ENCODE results near the gene VWA8.

DNA sequence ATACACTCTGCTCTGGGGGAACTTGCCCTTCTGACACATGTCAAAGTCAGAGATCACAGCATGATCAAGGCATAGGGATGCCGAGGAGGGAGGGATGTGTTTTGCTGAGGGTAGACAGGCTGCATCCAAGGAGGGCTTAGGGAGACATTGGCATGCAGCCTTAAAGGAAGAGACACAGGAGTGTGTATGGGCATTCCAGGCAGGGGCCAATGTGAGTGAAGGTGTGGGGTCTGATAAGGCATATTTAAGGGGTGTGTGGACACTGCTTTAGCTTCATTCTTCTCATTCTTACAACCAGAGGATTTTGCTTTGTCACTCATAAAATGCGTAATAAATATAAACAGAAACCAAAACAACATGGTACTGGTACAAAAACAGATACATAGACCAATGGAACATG lies 310.2 kb downstream of the VWA8 start:
- TF ChIP-seq, protein P1, sequence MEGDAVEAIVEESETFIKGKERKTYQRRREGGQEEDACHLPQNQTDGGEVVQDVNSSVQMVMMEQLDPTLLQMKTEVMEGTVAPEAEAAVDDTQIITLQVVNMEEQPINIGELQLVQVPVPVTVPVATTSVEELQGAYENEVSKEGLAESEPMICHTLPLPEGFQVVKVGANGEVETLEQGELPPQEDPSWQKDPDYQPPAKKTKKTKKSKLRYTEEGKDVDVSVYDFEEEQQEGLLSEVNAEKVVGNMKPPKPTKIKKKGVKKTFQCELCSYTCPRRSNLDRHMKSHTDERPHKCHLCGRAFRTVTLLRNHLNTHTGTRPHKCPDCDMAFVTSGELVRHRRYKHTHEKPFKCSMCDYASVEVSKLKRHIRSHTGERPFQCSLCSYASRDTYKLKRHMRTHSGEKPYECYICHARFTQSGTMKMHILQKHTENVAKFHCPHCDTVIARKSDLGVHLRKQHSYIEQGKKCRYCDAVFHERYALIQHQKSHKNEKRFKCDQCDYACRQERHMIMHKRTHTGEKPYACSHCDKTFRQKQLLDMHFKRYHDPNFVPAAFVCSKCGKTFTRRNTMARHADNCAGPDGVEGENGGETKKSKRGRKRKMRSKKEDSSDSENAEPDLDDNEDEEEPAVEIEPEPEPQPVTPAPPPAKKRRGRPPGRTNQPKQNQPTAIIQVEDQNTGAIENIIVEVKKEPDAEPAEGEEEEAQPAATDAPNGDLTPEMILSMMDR (IDR thresholded peaks at IDR 0.05) = no peak
- TF ChIP-seq POLR2A (IDR thresholded peaks at IDR 0.05) = no peak
